AG04449 (cell line): ENCODE data around the gene FOXN3.

Source experiments
- CTCF ChIA-PET: fragments of 350-600 bp; formaldehyde crosslinking; extraction: SDS; loops from one replicate; lab custom pipeline; 2021; ENCODE audit warnings: antibody characterized with exemption; lab: Yijun Ruan, JAX
- POLR2A ChIA-PET: fragments of 400-600, 350-600 bp; formaldehyde crosslinking; extraction: SDS; loops from one replicate; lab custom pipeline; 2020; ENCODE audit warnings: antibody characterized with exemption, inconsistent platforms; lab: Yijun Ruan, JAX
- DNase-seq: peaks from one replicate; pipeline ENCODE4 v3.0.0-alpha.2; 2010; ENCODE audit warnings: low read depth, low spot score
- H3K4me3 ChIP-seq: 2 replicates; pipeline ENCODE4 v1.5.1; 2011; ENCODE audit warnings: low read depth, mild to moderate bottlenecking, control low read depth, low read length
- TF ChIP-seq, protein P1 (sequence below): IDR thresholded peaks from one replicate; pipeline ENCODE4 v1.5.1; 2011; ENCODE audit warnings: mild to moderate bottlenecking, moderate library complexity, low read length, control low read depth, inconsistent platforms; ENCODE audit not compliant: insufficient read depth; ENCODE audit errors: missing control alignments

Gene FOXN3

DNA sequence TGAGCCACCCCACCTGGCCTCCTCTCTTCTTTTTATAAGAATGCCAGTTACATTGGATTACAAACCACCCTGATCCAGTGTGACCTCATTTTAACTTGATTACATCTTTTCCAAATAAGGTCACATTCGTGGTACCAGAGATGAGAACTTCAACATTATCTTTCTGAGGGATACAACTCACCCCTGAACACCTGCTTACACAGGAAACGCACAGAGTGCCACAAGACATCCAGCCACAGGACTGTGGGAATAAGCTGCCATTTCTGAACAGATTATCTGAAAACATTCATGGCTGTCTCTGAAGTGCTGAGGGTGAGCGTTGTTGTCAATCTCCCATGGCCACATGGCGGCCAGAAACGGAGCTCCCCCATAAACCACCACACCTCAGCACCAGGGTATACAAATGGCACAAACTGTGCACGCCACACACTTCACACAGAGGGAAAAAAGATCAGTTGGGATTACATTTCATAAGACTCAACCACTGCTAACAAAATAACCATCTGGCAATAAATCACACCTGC lies 23.7 kb downstream of the FOXN3 start:
- POLR2A ChIA-PET = no interaction called here
- TF ChIP-seq, protein P1, sequence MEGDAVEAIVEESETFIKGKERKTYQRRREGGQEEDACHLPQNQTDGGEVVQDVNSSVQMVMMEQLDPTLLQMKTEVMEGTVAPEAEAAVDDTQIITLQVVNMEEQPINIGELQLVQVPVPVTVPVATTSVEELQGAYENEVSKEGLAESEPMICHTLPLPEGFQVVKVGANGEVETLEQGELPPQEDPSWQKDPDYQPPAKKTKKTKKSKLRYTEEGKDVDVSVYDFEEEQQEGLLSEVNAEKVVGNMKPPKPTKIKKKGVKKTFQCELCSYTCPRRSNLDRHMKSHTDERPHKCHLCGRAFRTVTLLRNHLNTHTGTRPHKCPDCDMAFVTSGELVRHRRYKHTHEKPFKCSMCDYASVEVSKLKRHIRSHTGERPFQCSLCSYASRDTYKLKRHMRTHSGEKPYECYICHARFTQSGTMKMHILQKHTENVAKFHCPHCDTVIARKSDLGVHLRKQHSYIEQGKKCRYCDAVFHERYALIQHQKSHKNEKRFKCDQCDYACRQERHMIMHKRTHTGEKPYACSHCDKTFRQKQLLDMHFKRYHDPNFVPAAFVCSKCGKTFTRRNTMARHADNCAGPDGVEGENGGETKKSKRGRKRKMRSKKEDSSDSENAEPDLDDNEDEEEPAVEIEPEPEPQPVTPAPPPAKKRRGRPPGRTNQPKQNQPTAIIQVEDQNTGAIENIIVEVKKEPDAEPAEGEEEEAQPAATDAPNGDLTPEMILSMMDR = no peak
- H3K4me3 ChIP-seq = no peak overlapping the region
- CTCF ChIA-PET = interaction anchor here (0.5 kb wide), 1 partner anchor 298 kb away, joined by 3 read pairs; no protein-coding TSS in a partner anchor
- no peak for DNase-seq

DNA sequence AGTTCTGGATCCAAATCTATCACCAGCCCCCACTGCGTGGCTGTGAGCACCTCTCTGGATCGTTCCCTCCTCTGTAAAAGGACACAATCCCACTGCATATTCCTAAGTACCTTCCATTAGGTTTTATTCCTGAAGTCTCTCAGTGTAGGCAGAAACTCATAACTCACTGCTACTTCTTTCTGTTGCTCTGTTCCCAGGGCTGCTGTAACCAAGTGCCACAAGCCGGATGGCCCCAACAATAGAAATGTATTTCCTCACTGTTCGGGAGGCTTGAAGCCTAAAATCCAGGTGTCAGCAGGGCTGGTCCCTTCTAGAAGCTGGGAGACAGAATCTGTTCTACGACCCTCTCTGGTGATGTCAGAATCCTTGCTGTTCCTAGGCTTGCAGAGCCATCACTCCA lies 24.9 kb downstream of the FOXN3 start:
- ChIA-PET POLR2A (no interaction called here), CTCF (no interaction called here)

DNA sequence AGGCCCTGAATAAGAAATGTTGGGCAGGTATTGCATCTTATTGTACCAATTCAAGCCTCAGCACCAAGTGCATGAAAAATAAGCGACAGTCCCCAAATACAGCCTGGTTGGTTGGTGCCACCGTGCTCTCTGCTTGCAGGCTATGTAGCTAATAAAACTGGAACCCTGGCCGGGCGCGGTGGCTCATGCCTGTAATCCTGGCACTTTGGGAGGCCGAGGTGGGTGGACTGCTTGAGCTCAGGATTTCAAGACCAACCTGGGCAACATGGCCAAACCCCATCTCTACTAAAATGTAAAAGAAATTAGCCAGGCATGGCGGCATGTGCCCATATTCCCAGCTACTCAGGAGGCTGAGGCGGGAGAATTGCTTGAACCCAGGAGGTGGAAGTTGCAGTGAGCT lies 25.5 kb downstream of the FOXN3 start:
- no peak for DNase-seq
- CTCF ChIA-PET = no interaction called here
- TF ChIP-seq, protein P1 = no peak
- POLR2A ChIA-PET = no interaction called here
- no peak overlapping the region for H3K4me3 ChIP-seq

More for the DNA sequence above, 24.9 kb downstream of the FOXN3 start:
- no peak for DNase-seq
- no peak overlapping the region for H3K4me3 ChIP-seq
- TF ChIP-seq, protein P1 = no peak

DNA sequence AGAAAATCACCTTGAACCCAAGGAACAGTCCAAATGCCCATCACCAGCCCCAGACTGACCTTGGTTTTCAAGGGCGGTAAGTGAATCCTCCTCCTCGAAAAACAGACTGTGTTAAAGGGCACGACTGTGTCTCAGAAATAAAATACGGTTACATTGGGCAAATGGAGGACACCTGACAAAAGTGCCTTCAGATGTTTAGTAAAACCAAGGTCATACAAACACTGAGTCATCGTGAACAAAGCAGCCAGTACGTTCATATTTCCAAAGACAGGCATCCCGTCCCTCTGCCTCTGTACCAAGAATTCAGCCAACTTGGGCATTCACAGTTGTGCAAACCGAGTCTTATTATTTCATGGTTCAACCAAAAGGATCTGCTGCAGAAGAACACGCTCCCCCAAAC lies 25.9 kb downstream of the FOXN3 start:
- no peak overlapping the region for H3K4me3 ChIP-seq
- POLR2A ChIA-PET = no interaction called here
- CTCF ChIA-PET = interaction anchor here (1.0 kb wide), 1 partner anchor 19 kb away, joined by 3 read pairs; no protein-coding TSS in a partner anchor
- no peak for DNase-seq
- TF ChIP-seq, protein P1 = no peak

DNA sequence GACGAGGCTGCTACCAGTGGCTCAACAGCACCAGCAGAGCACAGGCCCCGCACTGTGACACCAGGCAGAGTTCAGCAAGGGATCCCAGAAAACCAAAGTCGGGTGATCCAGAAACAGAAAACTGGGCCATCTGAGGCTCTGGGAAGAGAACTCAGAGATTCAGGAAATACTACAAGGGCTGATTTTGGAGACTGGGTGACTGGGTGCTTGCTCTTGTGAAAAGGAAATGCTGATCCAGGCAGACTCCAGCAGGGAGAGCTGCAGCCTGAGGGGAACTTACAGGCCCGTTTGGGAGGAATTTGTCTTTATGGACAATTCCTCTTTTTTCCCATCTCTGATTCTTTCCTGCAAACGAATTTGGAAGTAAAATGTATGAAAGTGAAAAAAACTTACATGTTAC lies 28.2 kb downstream of the FOXN3 start:
- ChIA-PET POLR2A (no interaction called here), CTCF (interaction anchor here (0.9 kb wide), 1 partner anchor 150 kb away, joined by 3 read pairs; no protein-coding TSS in a partner anchor)
- no peak for DNase-seq

DNA sequence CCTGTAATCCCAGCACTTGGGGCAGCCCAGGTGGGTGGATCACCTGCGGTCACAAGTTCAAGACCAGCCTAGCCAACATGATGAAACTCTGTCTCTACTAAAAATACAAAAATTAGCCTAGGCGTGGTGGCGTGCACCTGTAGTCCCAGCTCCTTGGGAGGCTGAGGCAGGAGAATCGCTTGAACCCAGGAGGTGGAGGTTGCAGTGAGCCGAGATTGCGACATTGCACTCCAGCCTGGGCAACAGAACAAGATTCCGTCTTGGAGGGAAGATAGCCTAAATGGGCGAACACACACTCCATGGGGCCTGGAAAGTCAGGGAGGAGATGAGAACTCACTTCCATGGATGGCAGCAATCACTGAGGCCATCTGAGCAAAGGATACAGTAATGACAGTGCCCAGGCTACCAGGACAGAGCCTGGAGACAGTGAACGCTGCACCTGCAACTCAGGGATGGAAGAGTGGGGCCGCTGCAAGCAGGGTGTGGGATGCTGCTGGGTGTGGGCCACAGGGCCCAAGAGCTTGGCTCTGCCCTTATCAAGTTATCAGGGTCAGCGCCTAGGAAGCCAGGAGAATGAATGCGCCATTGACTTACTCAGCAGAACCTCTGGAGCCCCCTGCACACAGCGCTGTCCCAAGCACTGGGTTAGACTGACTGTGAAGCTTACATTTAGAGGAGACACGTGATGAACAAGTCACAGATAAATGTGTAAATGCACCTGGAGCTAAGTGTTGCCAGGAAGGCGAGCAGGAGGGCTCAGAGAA lies 28.9 kb downstream of the FOXN3 start:
- ChIA-PET POLR2A (no interaction called here), CTCF (interaction anchor here (0.9 to 1.1 kb wide), 2 partner anchors 9 to 149 kb away, joined by 3 read pairs; no protein-coding TSS in a partner anchor)
- DNase-seq = no peak
- TF ChIP-seq, protein P1 = no peak
- H3K4me3 ChIP-seq = no peak overlapping the region

More for the DNA sequence above, 28.2 kb downstream of the FOXN3 start:
- no peak overlapping the region for H3K4me3 ChIP-seq
- TF ChIP-seq, protein P1 = peak; percentile 27
